SU-DHL-6 (cell line): ENCODE data around the gene OGG1.

Experiments
- EZH2phosphoT487 ChIP-seq: fragments of 200-600 bp; sonication (generic), shearing (Covaris generic); conservative IDR thresholded peaks from 2 replicates; pipeline ENCODE4 v1.6.1; 2018; ENCODE audit warnings: mild to moderate bottlenecking, antibody characterized with exemption, low read length, moderate library complexity, mixed read lengths
- TF ChIP-seq, protein P1 (sequence below): fragments of 200-600 bp; sonication (generic); IDR thresholded peaks from one replicate; pipeline ENCODE4 v1.5.1; 2017; ENCODE audit warnings: antibody characterized with exemption, mild to moderate bottlenecking, low read length, moderate library complexity; ENCODE audit not compliant: insufficient read depth, poor library complexity, severe bottlenecking

DNA sequence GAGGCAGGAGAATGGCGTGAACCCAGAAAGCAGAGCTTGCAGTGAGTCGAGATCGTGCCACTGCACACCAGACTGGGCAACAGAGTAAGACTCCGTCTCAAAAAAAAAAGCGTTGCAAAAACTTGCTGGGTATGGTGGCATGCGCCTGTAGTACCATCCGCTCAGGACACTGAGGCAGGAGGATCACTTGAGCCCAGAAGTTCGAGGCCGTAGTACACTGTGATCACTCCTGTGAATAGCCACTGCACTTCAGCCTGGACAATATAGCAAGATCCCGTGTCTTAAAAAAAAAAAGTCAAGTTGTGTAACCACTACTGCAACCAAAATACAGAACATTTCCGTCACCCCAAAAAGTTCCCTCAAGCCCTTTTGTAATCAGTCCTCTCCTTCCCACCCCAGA lies 44.6 kb downstream of the OGG1 start:
- TF ChIP-seq, protein P1, sequence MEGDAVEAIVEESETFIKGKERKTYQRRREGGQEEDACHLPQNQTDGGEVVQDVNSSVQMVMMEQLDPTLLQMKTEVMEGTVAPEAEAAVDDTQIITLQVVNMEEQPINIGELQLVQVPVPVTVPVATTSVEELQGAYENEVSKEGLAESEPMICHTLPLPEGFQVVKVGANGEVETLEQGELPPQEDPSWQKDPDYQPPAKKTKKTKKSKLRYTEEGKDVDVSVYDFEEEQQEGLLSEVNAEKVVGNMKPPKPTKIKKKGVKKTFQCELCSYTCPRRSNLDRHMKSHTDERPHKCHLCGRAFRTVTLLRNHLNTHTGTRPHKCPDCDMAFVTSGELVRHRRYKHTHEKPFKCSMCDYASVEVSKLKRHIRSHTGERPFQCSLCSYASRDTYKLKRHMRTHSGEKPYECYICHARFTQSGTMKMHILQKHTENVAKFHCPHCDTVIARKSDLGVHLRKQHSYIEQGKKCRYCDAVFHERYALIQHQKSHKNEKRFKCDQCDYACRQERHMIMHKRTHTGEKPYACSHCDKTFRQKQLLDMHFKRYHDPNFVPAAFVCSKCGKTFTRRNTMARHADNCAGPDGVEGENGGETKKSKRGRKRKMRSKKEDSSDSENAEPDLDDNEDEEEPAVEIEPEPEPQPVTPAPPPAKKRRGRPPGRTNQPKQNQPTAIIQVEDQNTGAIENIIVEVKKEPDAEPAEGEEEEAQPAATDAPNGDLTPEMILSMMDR, result no peak
- TF ChIP-seq EZH2phosphoT487, result no peak
